Left ventricle myocardium inferior (tissue), 1 donor: ENCODE results near the gene EHBP1L1. TPM values are rescaled to one million over a fixed set of nuclear protein-coding genes. Genes with fewer than 3 reads are reported as not detected.

ENCODE experiments used
- DNase-seq: peaks from one replicate; pipeline ENCODE4 v3.0.0-alpha.2; 2020
- H3K27ac ChIP-seq: fragments of 200-600 bp; replicated peaks from 2 replicates; pipeline ENCODE4 v1.8.0; 2021
- H3K27me3 ChIP-seq: fragments of 200-600 bp; 2 replicates; pipeline ENCODE4 v1.8.0; 2021; ENCODE audit warnings: low read depth
- H3K36me3 ChIP-seq: fragments of 200-600 bp; 2 replicates; pipeline ENCODE4 v1.8.0; 2021
- H3K4me1 ChIP-seq: fragments of 200-600 bp; 2 replicates; pipeline ENCODE4 v1.8.0; 2021
- H3K4me3 ChIP-seq: fragments of 200-600 bp; 2 replicates; pipeline ENCODE4 v1.8.0; 2021; ENCODE audit warnings: mild to moderate bottlenecking, moderate library complexity
- H3K9me3 ChIP-seq: fragments of 200-600 bp; replicated peaks from 2 replicates; pipeline ENCODE4 v1.8.0; 2021
- intact Hi-C: fragments of 100-400 bp; cut with micrococcal nuclease; formaldehyde crosslinking; loops from one replicate; pipeline ENCODE4 v1.11.0; 2022
- total RNA-seq: library from RNA; stranded (reverse); fragmentation: NEBNext Ultra II Directional; extraction: Animal tissue kit (Norgen Biotek cat#: 25700); gene quantifications from one replicate; pipeline ENCODE4 v1.2.1, GENCODE V29; 2021
- TF ChIP-seq, protein P1 (sequence below): fragments of 200-600 bp; IDR thresholded peaks from 2 replicates; pipeline ENCODE4 v1.8.0; 2021; ENCODE audit warnings: antibody characterized with exemption, mild to moderate bottlenecking, borderline replicate concordance
- donor health status: DM: no; HTN: yes; CAD: no; lungs with severe emphysema.

Gene EHBP1L1
- total RNA-seq, 1 donor from 2014 or later: 69.5 TPM

DNA sequence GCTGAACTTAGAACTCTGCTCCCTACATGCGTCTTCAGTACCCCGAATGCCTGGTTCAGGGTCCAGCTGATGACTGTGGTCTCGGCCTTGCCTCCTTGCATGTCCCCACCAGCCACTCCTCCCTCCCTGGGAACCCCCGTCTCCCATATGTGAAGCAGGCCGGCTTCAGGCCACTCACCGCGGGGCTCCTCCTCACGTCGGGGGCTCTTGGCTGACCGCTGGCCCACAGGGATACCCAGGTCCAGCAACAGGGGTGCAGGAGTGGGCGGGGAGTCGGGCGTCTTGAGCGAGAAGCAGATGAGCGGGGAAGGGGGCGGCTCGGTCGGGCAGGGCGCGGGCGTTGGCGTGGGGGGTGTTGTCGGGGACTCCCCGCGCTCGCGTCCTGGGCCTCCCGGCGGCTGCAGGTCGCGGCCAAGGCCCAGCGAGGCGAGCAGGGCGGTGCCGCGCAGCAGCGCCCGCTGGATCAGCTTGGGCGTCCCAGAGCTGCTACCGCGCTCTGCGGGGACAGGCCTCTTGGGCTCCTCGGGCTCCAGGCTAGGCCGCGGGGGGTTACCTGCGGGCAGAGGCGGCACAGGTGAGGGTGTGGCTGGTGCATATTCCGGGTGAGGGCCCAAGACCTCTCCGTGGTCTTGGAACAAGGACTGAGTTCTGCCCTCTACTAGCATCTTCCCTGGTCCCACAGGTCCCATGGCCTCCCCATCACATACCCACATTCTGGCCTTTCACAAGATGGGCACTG, 23.5 kb downstream of the EHBP1L1 start:
- peaks cover 59% of the 10 kb centered on the region for H3K36me3 ChIP-seq
- no peak overlapping the region for H3K4me3 ChIP-seq
- no peaks in the 10 kb centered on the region for H3K27me3 ChIP-seq
- H3K9me3 ChIP-seq: no peaks in the 10 kb centered on the region
- peaks cover 22% of the 10 kb centered on the region for H3K4me1 ChIP-seq
- TF ChIP-seq, protein P1, sequence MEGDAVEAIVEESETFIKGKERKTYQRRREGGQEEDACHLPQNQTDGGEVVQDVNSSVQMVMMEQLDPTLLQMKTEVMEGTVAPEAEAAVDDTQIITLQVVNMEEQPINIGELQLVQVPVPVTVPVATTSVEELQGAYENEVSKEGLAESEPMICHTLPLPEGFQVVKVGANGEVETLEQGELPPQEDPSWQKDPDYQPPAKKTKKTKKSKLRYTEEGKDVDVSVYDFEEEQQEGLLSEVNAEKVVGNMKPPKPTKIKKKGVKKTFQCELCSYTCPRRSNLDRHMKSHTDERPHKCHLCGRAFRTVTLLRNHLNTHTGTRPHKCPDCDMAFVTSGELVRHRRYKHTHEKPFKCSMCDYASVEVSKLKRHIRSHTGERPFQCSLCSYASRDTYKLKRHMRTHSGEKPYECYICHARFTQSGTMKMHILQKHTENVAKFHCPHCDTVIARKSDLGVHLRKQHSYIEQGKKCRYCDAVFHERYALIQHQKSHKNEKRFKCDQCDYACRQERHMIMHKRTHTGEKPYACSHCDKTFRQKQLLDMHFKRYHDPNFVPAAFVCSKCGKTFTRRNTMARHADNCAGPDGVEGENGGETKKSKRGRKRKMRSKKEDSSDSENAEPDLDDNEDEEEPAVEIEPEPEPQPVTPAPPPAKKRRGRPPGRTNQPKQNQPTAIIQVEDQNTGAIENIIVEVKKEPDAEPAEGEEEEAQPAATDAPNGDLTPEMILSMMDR: no peak
- intact Hi-C loops: loop anchor here (10.0 kb wide), 1 partner anchor 65 kb away; no protein-coding TSS in a partner anchor
- no peak for DNase-seq
- no peak overlapping the region for H3K27ac ChIP-seq

DNA sequence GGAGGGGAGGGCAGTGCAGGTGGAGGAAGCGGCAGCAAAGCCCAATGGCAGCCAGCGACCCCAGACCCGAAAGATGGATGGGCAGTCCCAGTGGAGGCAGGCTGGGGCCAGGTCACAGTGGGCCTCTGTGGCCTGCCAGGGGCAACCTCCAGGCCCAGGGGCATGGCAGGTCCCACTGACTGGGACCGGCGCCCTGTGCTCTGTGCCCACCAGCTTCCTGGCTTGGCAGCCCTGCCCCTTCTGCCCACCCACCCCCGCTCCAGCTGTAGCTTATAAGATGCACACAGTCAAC, 24.0 kb downstream of the EHBP1L1 start:
- intact Hi-C loops: loop anchor here (10.0 kb wide), 1 partner anchor 65 kb away; no protein-coding TSS in a partner anchor
- no peak overlapping the region for H3K4me3 ChIP-seq
- TF ChIP-seq, protein P1: no peak
- no peak overlapping the region for H3K27ac ChIP-seq
- no peaks in the 10 kb centered on the region for H3K27me3 ChIP-seq
- H3K4me1 ChIP-seq: peaks cover 21% of the 10 kb centered on the region
- H3K36me3 ChIP-seq: peaks cover 64% of the 10 kb centered on the region
- DNase-seq: no peak
- H3K9me3 ChIP-seq: no peaks in the 10 kb centered on the region

DNA sequence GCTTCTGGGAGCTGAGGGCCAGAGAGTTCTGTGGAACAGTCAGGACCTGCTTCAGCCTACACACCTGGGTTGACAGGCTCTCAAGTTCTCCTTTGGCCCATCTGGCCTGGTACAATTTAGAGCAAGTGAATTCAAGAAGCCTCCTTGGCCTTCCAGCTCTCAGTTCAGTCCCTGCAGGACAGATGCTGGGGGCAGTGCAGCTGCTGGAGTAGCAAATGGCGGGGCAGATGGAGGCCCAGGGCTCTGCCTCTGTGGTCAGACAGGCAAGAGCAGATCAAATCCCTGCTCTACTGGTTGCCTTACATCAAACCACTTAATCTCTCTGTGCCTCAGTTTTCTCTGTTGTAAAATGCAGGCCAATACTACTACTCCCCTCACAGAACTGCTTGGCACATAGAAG, 28.4 kb downstream of the EHBP1L1 start:
- TF ChIP-seq, protein P1: no peak
- H3K9me3 ChIP-seq: no peaks in the 10 kb centered on the region
- peaks cover 77% of the 10 kb centered on the region for H3K36me3 ChIP-seq
- no peak overlapping the region for H3K4me3 ChIP-seq
- H3K4me1 ChIP-seq: peaks cover 42% of the 10 kb centered on the region
- intact Hi-C loops: no loop called here
- no peak overlapping the region for H3K27ac ChIP-seq
- DNase-seq: no peak
- no peaks in the 10 kb centered on the region for H3K27me3 ChIP-seq

GRCh38 chr11:65606876-65607613, 31.2 kb downstream of the EHBP1L1 start:
- Histone ChIP-seq H3K4me1 (peaks cover 70% of the 10 kb centered on the region), H3K27ac (peak overlapping the region; percentile 94), H3K4me3 (peak overlapping the region; percentile 61), H3K27me3 (no peaks in the 10 kb centered on the region), H3K9me3 (no peaks in the 10 kb centered on the region), H3K36me3 (peaks cover 82% of the 10 kb centered on the region)
- intact Hi-C loops: no loop called here
- DNase-seq: peak; percentile 93
- TF ChIP-seq, protein P1: no peak

DNA sequence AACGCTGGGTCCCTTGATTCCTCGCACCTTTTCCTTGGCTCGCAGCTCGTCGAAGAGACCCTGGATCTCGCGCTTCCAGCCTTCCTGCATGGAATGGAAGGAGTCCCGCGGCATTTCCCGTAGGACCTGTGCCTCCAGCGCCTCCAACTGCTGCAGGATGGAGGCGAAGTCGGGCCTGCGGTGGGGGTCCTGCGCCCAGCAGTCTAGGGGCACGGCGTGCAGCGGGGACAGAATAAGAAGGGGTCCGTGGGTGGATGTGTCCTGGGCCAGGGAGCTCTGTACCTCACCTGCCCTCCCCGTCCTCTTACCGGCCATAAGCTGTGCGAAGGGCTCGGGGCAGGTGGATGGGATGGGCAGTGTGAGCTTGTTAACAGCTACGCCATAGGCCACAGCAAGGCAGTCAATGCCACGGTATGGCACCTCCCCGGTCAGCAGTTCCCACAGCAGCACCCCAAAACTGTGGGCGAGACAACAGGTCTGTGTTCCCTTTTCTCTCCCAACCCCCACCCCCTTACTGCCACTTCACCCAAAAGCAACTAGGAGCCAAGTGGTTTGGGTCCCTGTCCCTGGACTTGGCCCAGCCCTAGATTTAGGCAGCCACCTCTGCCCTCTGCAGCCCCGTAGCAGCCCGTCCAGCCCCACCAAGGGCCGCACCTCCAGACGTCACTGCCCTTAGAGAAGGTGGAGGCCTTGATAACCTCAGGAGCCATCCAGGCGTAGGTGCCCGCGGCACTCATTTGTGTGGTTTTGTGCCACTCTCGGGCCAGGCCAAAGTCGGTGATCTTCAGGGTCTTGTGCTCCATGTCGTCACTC, 32.0 kb downstream of the EHBP1L1 start:
- no peak for DNase-seq
- peak overlapping the region; percentile 94 for H3K27ac ChIP-seq
- H3K36me3 ChIP-seq: peaks cover 87% of the 10 kb centered on the region
- H3K27me3 ChIP-seq: no peaks in the 10 kb centered on the region
- peaks cover 76% of the 10 kb centered on the region for H3K4me1 ChIP-seq
- TF ChIP-seq, protein P1: no peak
- intact Hi-C loops: no loop called here
- H3K9me3 ChIP-seq: no peaks in the 10 kb centered on the region
- peak overlapping the region; percentile 61 for H3K4me3 ChIP-seq
